ENCODE data around the gene BOD1. TPM values are rescaled to one million over a fixed set of nuclear protein-coding genes. Genes with fewer than 3 reads are reported as not detected.
A peak's percentile ranks its signal among the peaks of the same experiment; 100 is the strongest.
"Not testable (repeated sequence)": the region's sequence is repeated elsewhere in the genome, so short reads cannot be mapped to it uniquely, and the experiment has no call there.

The BOD1 gene
- total and polyA plus RNA-seq, 5 experiments from 2014 or later = 12.6 to 39.4 (median 18.7) TPM

DNA sequence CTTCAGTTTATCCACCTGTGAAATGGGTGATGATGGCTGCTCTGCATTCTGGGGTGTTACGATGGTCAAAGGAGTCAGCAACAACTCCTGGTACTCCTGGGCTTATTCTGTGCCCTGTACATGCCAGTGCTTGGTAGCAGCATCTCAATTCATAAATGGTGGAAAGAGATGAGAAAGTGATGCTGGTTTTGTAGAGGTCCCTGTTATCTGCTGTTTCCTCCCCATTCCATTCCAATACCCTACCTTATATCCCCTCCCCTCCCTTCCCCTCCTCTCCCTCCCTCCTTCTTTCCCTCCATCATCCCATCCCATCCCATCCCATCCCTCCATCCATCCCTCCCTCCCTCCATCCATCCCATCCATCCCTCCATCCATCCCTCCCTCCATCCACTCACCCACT lies 19.1 kb downstream of the BOD1 start:
- H3K27ac Mint-ChIP-seq = no peak overlapping the region
- POLR2A ChIA-PET = no interaction called here
- H3K4me3 Mint-ChIP-seq = no peak overlapping the region
- no peaks in the 10 kb centered on the region for H3K27me3 Mint-ChIP-seq
- H3K4me1 Mint-ChIP-seq = peaks cover 0 to 13% (median 8%) of the 10 kb centered on the region in 4 donors
- ATAC-seq (no peak), DNase-seq (no peak)
- peaks cover 2 to 32% (median 16%) of the 10 kb centered on the region in 9 donors for H3K9me3 Mint-ChIP-seq
- peaks cover 26 to 31% (median 30%) of the 10 kb centered on the region in 3 donors for H3K36me3 Mint-ChIP-seq

DNA sequence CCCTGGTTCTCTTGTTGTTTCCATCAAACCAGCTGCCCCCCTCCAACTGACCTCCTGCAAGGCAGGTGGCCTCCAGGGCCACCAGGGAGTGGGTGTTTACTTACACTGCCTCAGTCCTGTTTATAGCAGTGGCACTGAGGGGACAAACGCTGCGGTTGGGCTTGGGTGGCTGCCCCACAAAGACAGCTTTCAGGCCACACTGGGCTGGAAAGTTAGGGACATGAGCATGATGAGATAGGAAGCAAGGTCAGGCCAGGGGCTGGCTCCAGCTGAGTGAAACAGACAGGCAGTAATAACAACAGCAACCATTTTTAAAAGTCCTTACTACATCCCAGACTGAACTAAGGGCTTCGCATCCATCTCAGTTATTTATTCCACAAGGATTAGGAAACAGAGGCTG lies 20.6 kb downstream of the BOD1 start:
- peaks cover 2 to 46% (median 24%) of the 10 kb centered on the region in 9 donors for H3K9me3 Mint-ChIP-seq
- H3K27ac Mint-ChIP-seq = no peak overlapping the region
- DNase-seq (no peak), ATAC-seq (no peak)
- POLR2A ChIA-PET = no interaction called here
- no peak overlapping the region for H3K4me3 Mint-ChIP-seq
- peaks cover 27 to 45% (median 32%) of the 10 kb centered on the region in 3 donors for H3K36me3 Mint-ChIP-seq
- H3K27me3 Mint-ChIP-seq = no peaks in the 10 kb centered on the region
- H3K4me1 Mint-ChIP-seq = peaks cover 0 to 9% (median 6%) of the 10 kb centered on the region in 4 donors

DNA sequence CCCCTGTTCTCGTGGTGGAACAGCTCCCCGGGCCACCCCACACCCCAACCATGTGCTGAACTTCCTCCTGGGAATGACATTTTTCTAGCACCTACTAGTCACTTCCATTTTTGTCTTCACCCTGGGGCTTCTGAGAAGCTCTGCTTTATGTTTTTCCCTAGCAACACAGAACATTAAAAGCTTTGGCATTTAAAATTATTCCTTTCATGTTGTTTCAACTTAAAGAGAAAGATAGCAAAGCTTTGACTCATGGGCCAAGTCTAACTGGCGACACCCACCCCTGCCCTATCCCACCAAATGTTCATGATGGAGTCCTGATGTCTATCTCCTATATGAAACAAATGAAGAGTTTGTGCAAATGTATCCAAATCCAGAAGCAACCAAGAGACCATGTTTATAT lies 22.4 kb downstream of the BOD1 start:
- Mint-ChIP-seq H3K27ac (peak overlapping the region in 1 of 10 donors; percentile 43), H3K27me3 (no peaks in the 10 kb centered on the region), H3K9me3 (peaks cover 5 to 62% (median 31%) of the 10 kb centered on the region in 9 donors), H3K4me1 (peaks cover 0 to 2% (median 0%) of the 10 kb centered on the region in 4 donors), H3K4me3 (no peak overlapping the region), H3K36me3 (peaks cover 27 to 58% (median 43%) of the 10 kb centered on the region in 3 donors)
- DNase-seq = no peak
- no peak for ATAC-seq
- POLR2A ChIA-PET = no interaction called here

DNA sequence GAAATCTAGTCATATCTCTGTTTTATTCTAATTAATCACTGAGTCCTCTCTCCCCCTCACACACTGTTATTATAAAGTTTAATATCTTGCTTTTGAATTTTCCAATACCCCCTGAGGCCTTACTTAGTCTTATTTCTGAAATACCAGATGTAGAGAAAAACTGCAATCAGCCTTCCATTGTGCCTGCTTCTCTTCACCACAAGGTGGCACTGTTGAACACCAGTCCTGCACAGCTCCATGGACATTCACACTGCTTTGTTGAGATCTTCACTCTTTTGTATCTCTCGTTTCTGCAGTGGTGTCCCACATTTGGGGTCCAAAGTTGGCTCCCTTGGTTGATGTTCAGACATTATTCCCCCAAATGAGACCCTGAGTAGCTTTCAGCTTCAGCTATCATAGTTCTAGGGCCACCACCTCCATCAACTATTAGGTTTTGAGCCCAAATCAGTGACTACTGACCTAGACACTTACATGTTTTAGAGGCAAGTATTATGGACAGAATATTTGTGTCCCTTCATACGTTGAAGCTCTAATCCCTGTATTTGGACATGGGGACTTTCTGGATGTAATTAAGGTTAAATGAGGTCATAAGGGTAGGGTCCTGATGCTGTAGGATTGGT lies 24.3 kb downstream of the BOD1 start:
- H3K4me3 Mint-ChIP-seq = peak overlapping the region in 1 of 10 donors; percentile 32
- ATAC-seq = no peak
- POLR2A ChIA-PET = no interaction called here
- no peak for DNase-seq
- H3K4me1 Mint-ChIP-seq = peaks cover 0 to 2% (median 0%) of the 10 kb centered on the region in 4 donors
- peaks cover 26 to 63% (median 58%) of the 10 kb centered on the region in 3 donors for H3K36me3 Mint-ChIP-seq
- peaks cover 12 to 81% (median 43%) of the 10 kb centered on the region in 9 donors for H3K9me3 Mint-ChIP-seq
- peaks cover 0 to 2% (median 0%) of the 10 kb centered on the region in 5 donors for H3K27me3 Mint-ChIP-seq
- peak overlapping the region in 1 of 10 donors; percentile 3 for H3K27ac Mint-ChIP-seq

DNA sequence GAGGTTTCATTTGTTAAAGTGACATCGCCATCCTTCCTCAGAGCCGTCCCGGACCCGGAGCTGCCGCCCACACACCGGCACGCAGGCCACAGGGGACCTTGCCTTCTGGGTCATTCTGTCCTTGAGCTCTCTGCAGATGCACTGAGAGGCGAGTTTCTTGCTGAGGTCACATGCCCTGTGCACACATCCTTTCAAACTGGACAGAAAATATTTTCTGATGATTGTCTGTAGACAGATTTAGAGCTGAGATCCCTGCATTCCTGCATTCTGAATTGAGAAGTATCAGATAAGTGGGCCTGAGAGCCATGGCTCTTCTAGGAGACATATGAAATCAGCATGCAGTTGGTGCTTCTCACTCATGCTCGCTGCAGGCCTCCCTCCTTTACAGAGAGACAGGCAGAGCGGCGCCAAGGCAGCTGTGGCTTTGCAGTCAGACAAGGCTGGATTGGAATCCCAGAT lies 25.4 kb downstream of the BOD1 start:
- Mint-ChIP-seq H3K9me3 (peaks cover 12 to 91% (median 53%) of the 10 kb centered on the region in 9 donors), H3K36me3 (peaks cover 24 to 71% (median 66%) of the 10 kb centered on the region in 3 donors), H3K4me1 (no peaks in the 10 kb centered on the region), H3K27me3 (peaks cover 0 to 2% (median 0%) of the 10 kb centered on the region in 5 donors), H3K27ac (no peak overlapping the region), H3K4me3 (no peak overlapping the region)
- no peak for DNase-seq
- POLR2A ChIA-PET = no interaction called here
- no peak for ATAC-seq

DNA sequence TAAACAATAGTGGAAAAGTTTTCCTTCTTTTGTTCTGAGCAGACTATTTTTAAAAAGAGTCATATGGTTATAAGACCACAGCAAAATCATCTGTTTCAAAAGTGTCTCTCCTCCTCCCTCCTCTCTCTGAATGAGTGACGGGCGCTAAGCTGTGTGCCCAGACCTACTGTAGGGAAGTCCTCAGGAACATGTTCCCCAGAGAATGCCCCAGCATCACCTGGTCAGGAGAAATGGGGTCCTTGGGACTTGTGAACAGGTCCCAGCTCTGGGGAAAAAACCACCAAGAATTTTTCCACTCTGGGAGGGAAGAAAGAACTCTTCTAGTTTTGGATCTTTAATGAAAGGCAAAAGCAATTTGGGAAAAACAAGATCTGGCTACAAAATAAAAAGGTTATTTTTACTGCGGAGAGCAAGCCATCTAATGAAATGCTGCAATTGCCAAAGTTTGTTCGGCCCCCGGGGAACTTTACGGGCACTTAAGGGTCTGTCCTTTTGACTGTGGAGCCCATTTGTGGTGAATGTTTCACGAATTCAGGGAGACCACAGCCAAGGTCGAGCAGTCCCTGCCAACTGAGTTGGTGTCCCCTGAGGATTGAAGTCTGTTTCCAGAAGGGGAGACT lies 25.9 kb downstream of the BOD1 start:
- H3K36me3 Mint-ChIP-seq = peaks cover 24 to 73% (median 66%) of the 10 kb centered on the region in 3 donors

DNA sequence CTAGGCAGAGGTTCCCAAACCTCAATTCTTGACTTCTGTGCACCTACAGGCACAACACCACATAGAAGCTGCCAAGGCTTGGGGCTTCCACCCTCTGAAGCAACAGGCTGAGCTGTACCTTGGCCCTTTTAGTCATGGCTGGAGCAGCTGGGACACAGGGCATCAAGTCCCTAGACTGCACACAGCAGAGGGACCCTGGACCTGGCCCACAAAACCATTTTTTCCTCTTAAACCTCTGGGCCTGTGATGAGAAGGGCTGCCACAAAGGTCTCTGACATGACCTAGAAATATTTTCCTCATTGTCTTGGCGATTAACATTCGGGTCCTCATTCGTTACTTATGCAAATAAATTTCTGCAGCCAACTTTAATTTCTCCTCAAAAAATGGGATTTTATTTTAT lies 30.3 kb downstream of the BOD1 start:
- H3K4me3 Mint-ChIP-seq, ATAC-seq, POLR2A ChIA-PET, H3K4me1 Mint-ChIP-seq, DNase-seq, H3K27ac Mint-ChIP-seq: not testable (repeated sequence)
- H3K36me3 Mint-ChIP-seq = peaks cover 21 to 57% (median 42%) of the 10 kb centered on the region in 3 donors
- H3K9me3 Mint-ChIP-seq = peaks cover 10 to 86% (median 45%) of the 10 kb centered on the region in 9 donors
- H3K27me3 Mint-ChIP-seq = peaks cover 3 to 15% (median 8%) of the 10 kb centered on the region in 5 donors

More for the DNA sequence above, 25.9 kb downstream of the BOD1 start:
- Mint-ChIP-seq H3K27ac (no peak overlapping the region), H3K9me3 (peaks cover 12 to 95% (median 53%) of the 10 kb centered on the region in 9 donors), H3K27me3 (peaks cover 0 to 2% (median 0%) of the 10 kb centered on the region in 5 donors), H3K4me3 (no peak overlapping the region), H3K4me1 (no peaks in the 10 kb centered on the region)
- no peak for ATAC-seq
- no peak for DNase-seq
- POLR2A ChIA-PET = no interaction called here

DNA sequence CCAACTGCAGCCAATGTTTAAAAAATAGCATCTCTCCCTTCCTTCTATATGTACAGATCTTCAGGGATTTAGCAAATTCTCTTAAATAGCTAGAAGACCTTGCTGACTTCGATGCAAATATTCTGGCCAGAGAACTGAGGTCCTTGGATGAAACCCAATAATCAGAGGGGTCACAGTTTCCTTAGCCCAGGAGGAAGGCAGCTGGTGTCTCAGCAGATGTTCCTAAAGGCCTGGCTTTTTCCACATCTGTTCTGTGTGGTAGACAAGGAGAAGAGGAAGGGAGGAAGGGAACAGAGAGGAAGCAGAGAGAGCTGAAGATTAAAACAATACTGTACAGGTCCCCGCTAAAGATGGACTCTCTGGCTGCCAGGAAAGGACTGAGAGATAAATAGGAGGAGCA lies 33.1 kb downstream of the BOD1 start:
- Mint-ChIP-seq H3K4me3 (no peak overlapping the region), H3K27me3 (peaks cover 3 to 15% (median 6%) of the 10 kb centered on the region in 5 donors), H3K27ac (no peak overlapping the region), H3K4me1 (peaks cover 0 to 3% (median 0%) of the 10 kb centered on the region in 4 donors), H3K36me3 (peaks cover 18 to 42% (median 34%) of the 10 kb centered on the region in 3 donors), H3K9me3 (peaks cover 9 to 79% (median 42%) of the 10 kb centered on the region in 9 donors)
- no peak for DNase-seq
- POLR2A ChIA-PET = no interaction called here
- ATAC-seq = no peak

DNA sequence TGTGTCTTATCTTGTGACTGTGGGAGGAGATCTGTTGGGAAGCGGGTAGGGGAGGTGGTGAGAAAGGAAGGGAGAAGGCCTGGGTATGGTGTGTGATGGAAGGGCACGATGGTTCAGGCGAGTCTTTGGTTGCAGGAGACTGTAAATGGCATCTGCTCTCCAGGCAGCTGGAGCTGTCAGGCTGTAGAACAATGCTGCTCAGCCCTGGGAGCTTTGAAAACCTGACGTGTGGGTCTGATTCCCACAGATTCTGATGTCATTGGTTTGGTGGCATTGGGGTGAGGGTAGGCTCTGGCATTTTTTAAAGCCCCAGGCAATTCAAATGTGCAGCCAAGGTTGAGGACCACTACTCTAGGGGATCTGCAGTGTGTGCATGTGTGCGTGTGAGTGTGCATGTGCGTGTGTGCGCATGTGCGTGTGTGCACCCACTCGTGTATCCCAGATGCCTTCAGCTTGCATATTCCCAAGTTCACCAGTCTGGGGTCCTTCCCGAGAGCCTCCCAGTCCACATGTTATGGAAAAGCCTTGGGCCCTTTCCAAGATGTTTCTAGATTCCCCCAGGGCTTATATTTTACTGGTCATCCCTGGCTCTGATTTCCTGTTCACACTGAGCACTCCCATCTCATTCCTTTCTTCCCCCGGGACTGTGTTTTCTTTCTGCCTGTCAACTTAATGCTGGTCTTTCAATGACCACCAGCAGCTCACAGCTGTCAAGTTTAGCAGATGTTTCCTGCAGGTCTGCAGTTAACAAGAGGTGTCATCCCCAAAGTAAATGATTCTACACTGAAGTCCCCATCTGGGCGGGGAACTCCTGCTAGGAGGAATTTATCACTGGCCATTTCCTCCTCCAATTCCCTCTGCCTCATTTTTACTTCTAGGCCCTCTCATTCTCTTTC lies 34.0 kb downstream of the BOD1 start:
- H3K4me3 Mint-ChIP-seq = no peak overlapping the region
- H3K27me3 Mint-ChIP-seq = peaks cover 3 to 15% (median 6%) of the 10 kb centered on the region in 5 donors
- POLR2A ChIA-PET = no interaction called here
- peaks cover 0 to 3% (median 0%) of the 10 kb centered on the region in 4 donors for H3K4me1 Mint-ChIP-seq
- peaks cover 19 to 40% (median 26%) of the 10 kb centered on the region in 3 donors for H3K36me3 Mint-ChIP-seq
- no peak for ATAC-seq
- DNase-seq = no peak
- H3K9me3 Mint-ChIP-seq = peaks cover 5 to 76% (median 35%) of the 10 kb centered on the region in 9 donors
- H3K27ac Mint-ChIP-seq = peak overlapping the region in 1 of 10 donors; percentile 43

DNA sequence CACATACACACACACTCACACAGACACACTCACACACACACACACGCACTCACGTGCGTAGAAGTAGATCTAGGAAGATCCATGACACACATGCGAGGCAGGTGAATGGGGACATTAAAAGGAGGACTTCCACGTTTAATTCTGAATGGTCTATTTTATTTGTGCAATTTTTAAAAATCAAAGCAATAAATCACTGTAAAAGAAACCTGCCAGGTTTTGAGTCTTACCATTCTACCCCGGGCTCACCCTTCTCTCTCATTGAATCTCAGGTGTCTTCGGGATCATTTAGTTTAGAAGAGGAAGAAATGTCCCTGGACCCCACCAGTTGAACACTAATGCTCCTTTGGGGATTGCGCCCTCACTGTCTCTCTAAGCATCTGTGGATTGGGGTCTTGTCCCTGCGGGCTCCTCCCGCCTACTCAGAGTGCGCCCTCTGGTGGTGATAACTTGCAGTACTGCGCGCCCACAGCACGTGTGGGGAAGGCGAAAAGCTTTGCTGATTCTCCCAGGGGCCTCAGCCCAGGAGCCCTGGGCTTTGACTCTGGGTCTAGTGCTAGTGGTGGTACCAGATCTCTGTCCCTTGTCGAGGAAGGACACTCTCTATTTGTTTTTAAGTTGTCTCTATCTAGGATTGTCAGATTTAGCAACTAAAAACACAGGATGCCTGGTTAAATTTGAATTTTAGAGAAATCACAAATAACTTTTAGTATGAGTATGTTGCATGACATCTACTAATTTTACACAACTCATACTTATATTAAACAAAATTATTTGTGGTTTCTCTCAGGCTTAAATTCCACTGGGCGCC lies 34.8 kb downstream of the BOD1 start:
- peaks cover 0 to 3% (median 0%) of the 10 kb centered on the region in 4 donors for H3K4me1 Mint-ChIP-seq
- POLR2A ChIA-PET = no interaction called here
- no peak overlapping the region for H3K4me3 Mint-ChIP-seq
- peaks cover 19 to 35% (median 21%) of the 10 kb centered on the region in 3 donors for H3K36me3 Mint-ChIP-seq
- ATAC-seq (no peak), DNase-seq (peak in 5 of 10 donors; percentile 7 to 36 (median 16))
- H3K27me3 Mint-ChIP-seq = peaks cover 3 to 20% (median 6%) of the 10 kb centered on the region in 5 donors
- peaks cover 5 to 68% (median 27%) of the 10 kb centered on the region in 9 donors for H3K9me3 Mint-ChIP-seq
- H3K27ac Mint-ChIP-seq = no peak overlapping the region

DNA sequence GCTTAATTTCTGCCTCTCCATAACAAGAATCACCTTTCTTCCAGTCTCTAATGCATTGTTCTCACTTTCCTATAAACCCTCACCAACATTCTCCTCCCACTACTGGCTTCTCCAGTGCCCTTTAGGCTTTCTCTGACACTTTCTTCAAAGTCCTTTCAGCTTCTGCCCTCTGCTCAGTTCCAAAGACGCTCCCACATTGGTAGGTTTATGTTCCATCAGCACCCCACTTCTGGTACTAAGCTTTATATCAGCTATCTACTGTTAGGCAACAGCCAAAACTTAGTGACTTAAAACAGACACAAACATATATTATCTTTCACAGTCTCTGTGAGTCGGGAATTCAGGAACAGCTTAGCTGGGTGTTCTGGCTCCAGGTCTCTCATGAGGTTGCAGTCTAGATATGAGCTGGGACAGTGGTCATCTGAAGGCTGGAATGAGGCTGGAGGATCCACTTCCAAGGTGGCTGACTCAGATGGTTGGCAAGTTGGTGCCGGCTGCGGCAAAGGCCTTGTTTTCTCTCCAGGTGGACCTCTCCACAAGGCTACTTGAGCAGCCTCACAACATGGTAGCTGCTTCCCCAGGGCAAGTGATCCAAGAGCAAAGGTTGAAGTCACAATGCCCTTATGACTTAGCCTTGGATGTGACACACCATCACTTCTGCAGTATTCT lies 37.4 kb downstream of the BOD1 start:
- peaks cover 0 to 3% (median 0%) of the 10 kb centered on the region in 4 donors for H3K4me1 Mint-ChIP-seq
- H3K9me3 Mint-ChIP-seq = peaks cover 5 to 44% (median 12%) of the 10 kb centered on the region in 9 donors
- no peak for ATAC-seq
- POLR2A ChIA-PET = no interaction called here
- H3K4me3 Mint-ChIP-seq = no peak overlapping the region
- peaks cover 3 to 39% (median 12%) of the 10 kb centered on the region in 5 donors for H3K27me3 Mint-ChIP-seq
- no peak overlapping the region for H3K27ac Mint-ChIP-seq
- peaks cover 12 to 21% (median 13%) of the 10 kb centered on the region in 3 donors for H3K36me3 Mint-ChIP-seq
- DNase-seq = no peak

Data from naive thymus-derived CD8-positive, alpha-beta T cell (primary cell).